ENCODE measurements around the gene PPP2R3B. TPM values are rescaled to one million over a fixed set of nuclear protein-coding genes. Genes with fewer than 3 reads are reported as not detected.

Gene PPP2R3B
- total and polyA plus RNA-seq, 2 donors (not counting 1 experiment from before 2014, with no cell fraction given), result 43.3 to 47.6 TPM

DNA sequence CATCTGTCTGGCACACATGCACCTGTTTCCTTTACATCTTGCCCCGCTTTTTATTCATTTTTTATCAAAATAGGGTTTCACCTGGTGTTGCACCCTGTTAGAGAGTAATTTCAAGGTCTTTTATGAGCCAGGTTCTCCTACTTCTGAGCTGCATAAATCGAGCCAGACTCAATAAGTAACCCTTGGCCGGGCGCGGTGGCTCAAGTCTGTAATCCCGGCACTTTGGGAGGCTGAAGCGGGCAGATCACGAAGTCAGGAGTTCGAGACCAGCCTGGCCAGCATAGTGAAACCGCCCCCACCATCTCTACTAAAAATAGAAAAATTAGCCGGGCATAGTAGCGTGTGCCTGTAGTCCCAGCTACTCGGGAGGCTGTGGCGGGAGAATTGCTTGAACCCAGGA, 1.0 kb upstream of the PPP2R3B start:
- Mint-ChIP-seq H3K27ac (peak overlapping the region; percentile 99), H3K9me3 (ENCODE audit: insufficient read depth) (no peaks in the 10 kb centered on the region), H3K4me1 (peaks cover 7% of the 10 kb centered on the region), H3K4me3 (peak overlapping the region; percentile 93), H3K27me3 (no peaks in the 10 kb centered on the region)
- ATAC-seq (ENCODE audit: low read depth), result no peak
- H3K9ac ChIP-seq (ENCODE audit: low read length), result peak overlapping the region; percentile 83
- TF ChIP-seq EZH2 (IDR thresholded peaks at IDR 0.05; ENCODE audit: borderline replicate concordance, insufficient read depth, low read depth, low read length, poor library complexity, severe bottlenecking), result no peak
- TF ChIP-seq, protein P1, sequence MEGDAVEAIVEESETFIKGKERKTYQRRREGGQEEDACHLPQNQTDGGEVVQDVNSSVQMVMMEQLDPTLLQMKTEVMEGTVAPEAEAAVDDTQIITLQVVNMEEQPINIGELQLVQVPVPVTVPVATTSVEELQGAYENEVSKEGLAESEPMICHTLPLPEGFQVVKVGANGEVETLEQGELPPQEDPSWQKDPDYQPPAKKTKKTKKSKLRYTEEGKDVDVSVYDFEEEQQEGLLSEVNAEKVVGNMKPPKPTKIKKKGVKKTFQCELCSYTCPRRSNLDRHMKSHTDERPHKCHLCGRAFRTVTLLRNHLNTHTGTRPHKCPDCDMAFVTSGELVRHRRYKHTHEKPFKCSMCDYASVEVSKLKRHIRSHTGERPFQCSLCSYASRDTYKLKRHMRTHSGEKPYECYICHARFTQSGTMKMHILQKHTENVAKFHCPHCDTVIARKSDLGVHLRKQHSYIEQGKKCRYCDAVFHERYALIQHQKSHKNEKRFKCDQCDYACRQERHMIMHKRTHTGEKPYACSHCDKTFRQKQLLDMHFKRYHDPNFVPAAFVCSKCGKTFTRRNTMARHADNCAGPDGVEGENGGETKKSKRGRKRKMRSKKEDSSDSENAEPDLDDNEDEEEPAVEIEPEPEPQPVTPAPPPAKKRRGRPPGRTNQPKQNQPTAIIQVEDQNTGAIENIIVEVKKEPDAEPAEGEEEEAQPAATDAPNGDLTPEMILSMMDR (IDR thresholded peaks at IDR 0.05), result no peak
- H3K4me3 ChIP-seq (ENCODE audit: control extremely low read depth in 1 of 5, extremely low read depth in 1 of 5, insufficient read depth in 1 of 5, low read depth in 2 of 5, low read length in 4 of 5), result peak overlapping the region; percentile 82 to 98 (median 91)
- H3K4me2 ChIP-seq (replicated peaks; ENCODE audit: low read depth, low read length, poor library complexity, severe bottlenecking), result peak overlapping the region; percentile 97
- no peaks in the 10 kb centered on the region for H3K27me3 ChIP-seq (replicated peaks in 1 of 4; ENCODE audit: control extremely low read depth in 1 of 4, control insufficient read depth in 3 of 4, insufficient read depth in 4 of 4, low read length in 3 of 4)
- WGBS (ENCODE audit: insufficient coverage), result 83% methylated on average over 10 of the region's 14 CpGs
- peak overlapping the region; percentile 97 to 100 for H3K27ac ChIP-seq (ENCODE audit: low read length in 2 of 2)
- no peaks in the 10 kb centered on the region for H3K36me3 ChIP-seq (replicated peaks in 1 of 2; ENCODE audit: control extremely low read depth in 1 of 2, control insufficient read depth in 1 of 2, extremely low read depth in 1 of 2, insufficient read depth in 2 of 2, low read length in 1 of 2)
- H3K9me3 ChIP-seq (ENCODE audit: control extremely low read depth in 1 of 3, control insufficient read depth in 2 of 3, insufficient read depth in 1 of 3, low read length in 2 of 3), result no peaks in the 10 kb centered on the region
- peak overlapping the region; percentile 88 for H2AFZ ChIP-seq (ENCODE audit: insufficient read depth, low read depth, low read length, poor library complexity, severe bottlenecking)
- no peak for DNase-seq
- intact Hi-C loops (cut with micrococcal nuclease), result loop anchor here (1.0 to 2.0 kb wide), 2 partner anchors 69 to 105 kb away; partner anchors contain the start of gene GTPBP6
- H3K4me1 ChIP-seq (ENCODE audit: control insufficient read depth in 2 of 2, insufficient read depth in 2 of 2, low read length in 2 of 2), result peaks cover 4 to 14% of the 10 kb centered on the region in 2 donors
- POLR2A ChIA-PET, result no interaction called here
- CTCF ChIA-PET, result no interaction called here
- H3K79me2 ChIP-seq (ENCODE audit: control insufficient read depth, insufficient read depth, low read length), result peaks cover 18% of the 10 kb centered on the region
- H4K20me1 ChIP-seq (ENCODE audit: control insufficient read depth, insufficient read depth, low read length, poor library complexity, severe bottlenecking), result no peaks in the 10 kb centered on the region

DNA sequence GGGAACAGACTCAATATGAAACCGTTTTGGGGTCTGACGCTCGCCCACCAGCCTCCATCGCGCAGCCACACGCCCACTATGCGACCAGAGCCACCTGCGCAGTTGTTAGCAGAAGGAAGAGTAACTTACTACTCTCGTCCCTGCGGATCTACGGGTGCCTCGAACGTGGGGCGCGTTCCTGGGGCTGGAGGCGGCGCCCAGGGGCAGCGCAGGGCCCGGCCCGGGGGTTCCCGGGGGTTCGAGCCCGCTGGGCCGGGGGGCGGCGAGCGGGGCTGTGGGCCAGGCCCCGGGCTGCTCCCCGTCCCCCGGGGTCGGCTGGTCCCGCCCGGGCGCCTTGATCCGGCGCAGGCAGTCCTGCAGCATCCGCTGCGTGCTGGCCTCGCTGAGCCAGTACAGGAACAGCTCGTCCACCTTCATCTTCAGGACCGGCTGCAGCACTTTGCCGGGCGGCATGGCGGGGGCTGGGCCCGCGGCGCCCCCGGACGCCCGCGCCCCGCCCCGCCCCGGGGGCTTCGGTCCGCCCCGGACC, 404 bp downstream of the PPP2R3B start:
- no peak for ATAC-seq (ENCODE audit: low read depth)

More for the DNA sequence above, 404 bp downstream of the PPP2R3B start:
- H3K4me1 Mint-ChIP-seq, result peaks cover 7% of the 10 kb centered on the region
- H3K36me3 ChIP-seq (replicated peaks in 1 of 2; ENCODE audit: control extremely low read depth in 1 of 2, control insufficient read depth in 1 of 2, extremely low read depth in 1 of 2, insufficient read depth in 2 of 2, low read length in 1 of 2), result no peaks in the 10 kb centered on the region
- no peaks in the 10 kb centered on the region for H4K20me1 ChIP-seq (ENCODE audit: control insufficient read depth, insufficient read depth, low read length, poor library complexity, severe bottlenecking)
- H3K4me1 ChIP-seq (ENCODE audit: control insufficient read depth in 2 of 2, insufficient read depth in 2 of 2, low read length in 2 of 2), result peaks cover 4 to 14% of the 10 kb centered on the region in 2 donors
- H3K9me3 Mint-ChIP-seq (ENCODE audit: insufficient read depth), result no peaks in the 10 kb centered on the region
- peak overlapping the region; percentile 97 for H3K4me2 ChIP-seq (replicated peaks; ENCODE audit: low read depth, low read length, poor library complexity, severe bottlenecking)
- ChIA-PET CTCF (no interaction called here), POLR2A (no interaction called here)
- WGBS (ENCODE audit: insufficient coverage), result under 1% methylated on average over 57 of the region's 57 CpGs
- DNase-seq, result no peak
- H3K27ac ChIP-seq (ENCODE audit: low read length in 2 of 2), result peak overlapping the region; percentile 97 to 100
- no peak overlapping the region for H3K27ac Mint-ChIP-seq
- H3K4me3 Mint-ChIP-seq, result peak overlapping the region; percentile 71
- no peaks in the 10 kb centered on the region for H3K9me3 ChIP-seq (ENCODE audit: control extremely low read depth in 1 of 3, control insufficient read depth in 2 of 3, insufficient read depth in 1 of 3, low read length in 2 of 3)
- H3K4me3 ChIP-seq (ENCODE audit: control extremely low read depth in 1 of 5, extremely low read depth in 1 of 5, insufficient read depth in 1 of 5, low read depth in 2 of 5, low read length in 4 of 5), result peak overlapping the region; percentile 14 to 98 (median 91)
- peak overlapping the region; percentile 88 for H2AFZ ChIP-seq (ENCODE audit: insufficient read depth, low read depth, low read length, poor library complexity, severe bottlenecking)
- no peak for TF ChIP-seq EZH2 (IDR thresholded peaks at IDR 0.05; ENCODE audit: borderline replicate concordance, insufficient read depth, low read depth, low read length, poor library complexity, severe bottlenecking)
- TF ChIP-seq, protein P1 (IDR thresholded peaks at IDR 0.05), result no peak
- H3K9ac ChIP-seq (ENCODE audit: low read length), result peak overlapping the region; percentile 83
- peaks cover 26% of the 10 kb centered on the region for H3K79me2 ChIP-seq (ENCODE audit: control insufficient read depth, insufficient read depth, low read length)
- no peaks in the 10 kb centered on the region for H3K27me3 ChIP-seq (replicated peaks in 1 of 4; ENCODE audit: control extremely low read depth in 1 of 4, control insufficient read depth in 3 of 4, insufficient read depth in 4 of 4, low read length in 3 of 4)
- intact Hi-C loops (cut with micrococcal nuclease), result loop anchor here (2.0 kb wide), 1 partner anchor 104 kb away; no protein-coding TSS in a partner anchor
- no peaks in the 10 kb centered on the region for H3K27me3 Mint-ChIP-seq
